ENCODE measurements around the gene MYCBP2.
"Not testable (repeated sequence)": the region's sequence is repeated elsewhere in the genome, so short reads cannot be mapped to it uniquely, and the experiment has no call there.

Gene MYCBP2

GRCh38 chr13:77291774-77292173 lies 35.1 kb downstream of the MYCBP2 start:
- peaks cover 27% of the 10 kb centered on the region for H3K36me3 ChIP-seq (ENCODE audit: low read depth)
- TF ChIP-seq CTCF (IDR thresholded peaks at IDR 0.05; ENCODE audit: poor library complexity, severe bottlenecking), result no peak
- H3K4me1 ChIP-seq (ENCODE audit: insufficient read depth, poor library complexity, severe bottlenecking), result no peaks in the 10 kb centered on the region
- no peaks in the 10 kb centered on the region for H3K9me3 ChIP-seq (ENCODE audit: severe bottlenecking)
- no peak for DNase-seq (ENCODE audit: low spot score)
- no peak overlapping the region for H3K27ac ChIP-seq (ENCODE audit: poor library complexity, severe bottlenecking)
- H3K27me3 ChIP-seq (ENCODE audit: insufficient read depth, poor library complexity, severe bottlenecking), result no peaks in the 10 kb centered on the region
- no peak overlapping the region for H3K4me3 ChIP-seq (ENCODE audit: severe bottlenecking)
- ATAC-seq (ENCODE audit: low read depth), result no peak

GRCh38 chr13:77290342-77290741 lies 36.6 kb downstream of the MYCBP2 start:
- Histone ChIP-seq H3K4me3 (ENCODE audit: severe bottlenecking) (no peak overlapping the region), H3K36me3 (ENCODE audit: low read depth) (peaks cover 19% of the 10 kb centered on the region; the same call in 1 of the 2 replicates), H3K9me3 (ENCODE audit: severe bottlenecking) (no peaks in the 10 kb centered on the region), H3K27ac (ENCODE audit: poor library complexity, severe bottlenecking) (no peak overlapping the region), H3K4me1 (ENCODE audit: insufficient read depth, poor library complexity, severe bottlenecking) (no peaks in the 10 kb centered on the region), H3K27me3 (ENCODE audit: insufficient read depth, poor library complexity, severe bottlenecking) (no peaks in the 10 kb centered on the region)
- no peak for DNase-seq (ENCODE audit: low spot score)
- no peak for TF ChIP-seq CTCF (IDR thresholded peaks at IDR 0.05; ENCODE audit: poor library complexity, severe bottlenecking)
- no peak for ATAC-seq (ENCODE audit: low read depth)

- H3K4me1 ChIP-seq (ENCODE audit: insufficient read depth, poor library complexity, severe bottlenecking), result no peaks in the 10 kb centered on the region
- no peaks in the 10 kb centered on the region for H3K9me3 ChIP-seq (ENCODE audit: severe bottlenecking)
- H3K4me3 ChIP-seq (ENCODE audit: severe bottlenecking), result no peak overlapping the region
- TF ChIP-seq CTCF (IDR thresholded peaks at IDR 0.05; ENCODE audit: poor library complexity, severe bottlenecking), result no peak
- ATAC-seq (ENCODE audit: low read depth) (no peak), DNase-seq (ENCODE audit: low spot score) (no peak)
- no peaks in the 10 kb centered on the region for H3K27me3 ChIP-seq (ENCODE audit: insufficient read depth, poor library complexity, severe bottlenecking)
- no peak overlapping the region for H3K27ac ChIP-seq (ENCODE audit: poor library complexity, severe bottlenecking)
- H3K36me3 ChIP-seq (ENCODE audit: low read depth), result peaks cover 16% of the 10 kb centered on the region; the same call in 1 of the 2 replicates
These were observed 37.0 kb downstream of the MYCBP2 start for GRCh38 chr13:77289851-77290250.

GRCh38 chr13:77285632-77286031 lies 41.3 kb downstream of the MYCBP2 start:
- not testable (repeated sequence) for H3K36me3 ChIP-seq (ENCODE audit: low read depth); H3K27ac ChIP-seq (ENCODE audit: poor library complexity, severe bottlenecking); H3K4me1 ChIP-seq (ENCODE audit: insufficient read depth, poor library complexity, severe bottlenecking); H3K4me3 ChIP-seq (ENCODE audit: severe bottlenecking); DNase-seq (ENCODE audit: low spot score); H3K27me3 ChIP-seq (ENCODE audit: insufficient read depth, poor library complexity, severe bottlenecking); H3K9me3 ChIP-seq (ENCODE audit: severe bottlenecking); ATAC-seq (ENCODE audit: low read depth)

GRCh38 chr13:77285098-77285497 lies 41.8 kb downstream of the MYCBP2 start:
- no peaks in the 10 kb centered on the region for H3K9me3 ChIP-seq (ENCODE audit: severe bottlenecking)
- no peaks in the 10 kb centered on the region for H3K4me1 ChIP-seq (ENCODE audit: insufficient read depth, poor library complexity, severe bottlenecking)
- DNase-seq (ENCODE audit: low spot score) (no peak), ATAC-seq (ENCODE audit: low read depth) (no peak)
- no peak for TF ChIP-seq CTCF (IDR thresholded peaks at IDR 0.05; ENCODE audit: poor library complexity, severe bottlenecking)
- H3K4me3 ChIP-seq (ENCODE audit: severe bottlenecking), result no peak overlapping the region
- no peaks in the 10 kb centered on the region; the same call in 1 of the 2 replicates for H3K36me3 ChIP-seq (ENCODE audit: low read depth)
- H3K27ac ChIP-seq (ENCODE audit: poor library complexity, severe bottlenecking), result no peak overlapping the region
- H3K27me3 ChIP-seq (ENCODE audit: insufficient read depth, poor library complexity, severe bottlenecking), result no peaks in the 10 kb centered on the region
